K562 (cell line): Measurements from ENCODE around the gene PIP5KL1. TPM values are rescaled to one million over a fixed set of nuclear protein-coding genes. Genes with fewer than 3 reads are reported as not detected.

Experiments
- ARID1B ChIP-seq: fragments of 450-650 bp; IDR thresholded peaks from 2 replicates; pipeline ENCODE4 v1.6.1; 2016; ENCODE audit warnings: antibody characterized with exemption, mild to moderate bottlenecking, inconsistent platforms
- CREB5 ChIP-seq: fragments of 250-450 bp; sonication (Bioruptor Pico); IDR thresholded peaks from 2 replicates; pipeline ENCODE4 v1.5.0; 2020; ENCODE audit warnings: mild to moderate bottlenecking
- HDAC1 ChIP-seq, 2 experiments: fragments of 450-650 bp; IDR thresholded peaks; 2 replicates each; pipeline ENCODE4 v1.6.1; 2016 to 2017; ENCODE audit warnings: inconsistent platforms in 1 of 2, mild to moderate bottlenecking in 1 of 2, moderate library complexity in 1 of 2
- KDM5B ChIP-seq: fragments of 200-600 bp; sonication (generic); IDR thresholded peaks from 2 replicates; pipeline ENCODE4 v1.6.1; 2012; ENCODE audit warnings: low read depth, mild to moderate bottlenecking, moderate library complexity, low read length, control low read depth, inconsistent platforms; ENCODE audit not compliant: insufficient replicate concordance
- MBD1 ChIP-seq: fragments of 250-450 bp; sonication (Bioruptor Pico); IDR thresholded peaks from 2 replicates; pipeline ENCODE4 v1.8.0; 2022; ENCODE audit warnings: inconsistent platforms
- MEIS2 ChIP-seq: fragments of 450-650 bp; IDR thresholded peaks from 2 replicates; pipeline ENCODE4 v1.6.1; 2014; ENCODE audit warnings: mild to moderate bottlenecking; ENCODE audit not compliant: partially characterized antibody
- TFAP4 ChIP-seq: sonication (generic); formaldehyde crosslinking; IDR thresholded peaks from 2 replicates; pipeline ENCODE4 v1.8.0; 2022; ENCODE audit warnings: missing genetic modification reagents, mild to moderate bottlenecking, moderate library complexity, borderline replicate concordance
- TRIM28 ChIP-seq: fragments of 450-650 bp; IDR thresholded peaks from 2 replicates; pipeline ENCODE4 v1.6.1; 2017
- UBTF ChIP-seq, 2 experiments: IDR thresholded peaks; 2 replicates each; pipeline ENCODE4 v1.6.1; 2012; ENCODE audit warnings: improper control_type of control experiment in 2 of 2, low read depth in 2 of 2, low read length in 2 of 2, borderline replicate concordance in 1 of 2
- ZBTB11 ChIP-seq, 3 experiments: fragments of 200-800 bp in 1 of 3; fragments of 250-450 bp in 1 of 3; fragments of 450-650 bp in 1 of 3; sonication (Bioruptor Pico) in 1 of 3; sonication (Bioruptor generic) in 1 of 3; formaldehyde crosslinking in 1 of 3; IDR thresholded peaks; 2 replicates each; pipeline versions ENCODE4 v1.6.1 to v1.8.0; 2016 to 2022; ENCODE audit warnings: mild to moderate bottlenecking in 2 of 3, missing genetic modification characterization in 2 of 3, missing compliant biosample characterization in 1 of 3, moderate library complexity in 1 of 3
- ZBTB43 ChIP-seq: sonication (generic); formaldehyde crosslinking; IDR thresholded peaks from 2 replicates; pipeline ENCODE4 v1.8.0; 2023; ENCODE audit warnings: mild to moderate bottlenecking, missing genetic modification reagents
- ZC3H4 ChIP-seq: sonication (generic); formaldehyde crosslinking; IDR thresholded peaks from 2 replicates; pipeline ENCODE4 v1.9.0; 2021; ENCODE audit warnings: missing genetic modification reagents, borderline replicate concordance
- ZNF408 ChIP-seq: fragments of 250-450 bp; sonication (Bioruptor Pico); IDR thresholded peaks from 2 replicates; pipeline ENCODE4 v1.4.0; 2020; ENCODE audit warnings: low read depth, mild to moderate bottlenecking, moderate library complexity
- ZNF764 ChIP-seq: fragments of 250-450 bp; sonication (Bioruptor Pico); IDR thresholded peaks from 2 replicates; pipeline ENCODE4 v1.4.0; 2020; ENCODE audit warnings: low read depth, mild to moderate bottlenecking, moderate library complexity
- polyA plus RNA-seq, 8 experiments: library from polyadenylated mRNA; depleted of rRNA in 4 of 8; stranded (reverse) in 5 of 8; unstranded in 3 of 8; fragments of >200 nt; fragmentation: Nextera tagmentation in 2 of 8; fragmentation: Illumina TruSeq in 1 of 8; extraction: Ambion mirVana in 2 of 8; extraction: Trizol in 1 of 8; gene quantifications; 2 replicates each; pipeline versions ENCODE4 v1.2.1 to v1.2.3, GENCODE V29; 2011 to 2014; ENCODE audit warnings: inconsistent platforms in 1 of 8, missing spikeins in 1 of 8
- total RNA-seq, 7 experiments: library from RNA; depleted of rRNA in 6 of 7; stranded (reverse); fragments of >200 nt in 6 of 7; fragmentation: Illumina TruSeq in 2 of 7; extraction: Trizol in 2 of 7; gene quantifications; 2 replicates each; pipeline versions ENCODE4 v1.2.1 to v1.2.3, GENCODE V29; 2011 to 2021; ENCODE audit warnings: low replicate concordance in 1 of 7

Gene PIP5KL1
- total and polyA plus RNA-seq, 9 of the 15 experiments (the other 6 are each of a cell fraction or from before 2014, with no cell fraction given), result 0.18 to 4.8 (median 1.2) TPM

- TF ChIP-seq ZBTB43 (CRISPR knock-in tag) (no peak), ZNF408 (CRISPR knock-in tag) (no peak), ZC3H4 (CRISPR knock-in tag) (no peak), ZBTB11 (CRISPR knock-in tag; IDR thresholded peaks at IDR 0.05) (peak in 1 of 3 experiments; percentile 52; a peak in 1 of 6 replicates), CREB5 (no peak), ZNF764 (CRISPR knock-in tag) (no peak), KDM5B (no peak), TFAP4 (CRISPR knock-in tag) (0 out of 2 replicates have a peak, but pooled peaks have one; percentile 32), MBD1 (CRISPR knock-in tag) (no peak), TRIM28 (no peak), HDAC1 (IDR thresholded peaks at IDR 0.05) (no peak), UBTF (IDR thresholded peaks at IDR 0.05; ENCODE audit: borderline replicate concordance in 1 of 2, low read depth in 2 of 2, low read length in 2 of 2) (no peak), MEIS2 (peak; percentile 64), ARID1B (peak; percentile 78)
These were observed 24.9 kb upstream of the PIP5KL1 start (continued) for GRCh38 chr9:127955294-127956015.
